ENCODE results near the gene LILRB2. TPM values are rescaled to one million over a fixed set of nuclear protein-coding genes. Genes with fewer than 3 reads are reported as not detected.

Gene LILRB2
- total and polyA plus RNA-seq, 9 of the 15 experiments (the other 6 are each of a cell fraction or from before 2014, with no cell fraction given), result not detected

- CTCF ChIA-PET (ENCODE audit: low intra/inter-chr PET ratio), result no interaction called here
These were observed 16.9 kb upstream of the LILRB2 start for GRCh38 chr19:54297759-54298305.

More at GRCh38 chr19:54297759-54298305, 16.9 kb upstream of the LILRB2 start:
- no TSS peak for BruUV-seq (replicated peaks)
- intact Hi-C loops (cut with micrococcal nuclease) (no loop called here), in situ Hi-C loops (cut with MboI) (loop anchor here (5.0 kb wide), 1 partner anchor 279 kb away; no protein-coding TSS in a partner anchor)
- Histone ChIP-seq H2AFZ (ENCODE audit: low read depth, low read length) (no peak overlapping the region), H3K27ac (ENCODE audit: extremely low read depth, low read depth, low read length) (no peak overlapping the region), H4K20me1 (replicated peaks; ENCODE audit: control insufficient read depth, insufficient read depth, low read length) (0 out of 2 replicates have a peak, but pooled peaks cover 4% of the 10 kb centered on the region), H3K27me3 (ENCODE audit: control insufficient read depth in 2 of 2, insufficient read depth in 2 of 2, low read length in 2 of 2) (peaks cover 4 to 32% of the 10 kb centered on the region in 2 experiments; a peak in 2 of 5 replicates), H3K4me3 (no peak overlapping the region), H3K9ac (ENCODE audit: insufficient read depth in 1 of 2, low read depth in 2 of 2, low read length in 2 of 2) (no peak overlapping the region), H3K9me1 (ENCODE audit: control insufficient read depth, insufficient read depth, low read length) (no peaks in the 10 kb centered on the region), H3K4me2 (ENCODE audit: insufficient read depth, low read length) (no peak overlapping the region), H3K9me3 (replicated peaks; ENCODE audit: control insufficient read depth, insufficient read depth, low read depth, low read length) (no peaks in the 10 kb centered on the region), H3K36me3 (ENCODE audit: control insufficient read depth, insufficient read depth, low read length) (no peaks in the 10 kb centered on the region), H3K79me2 (ENCODE audit: control insufficient read depth, insufficient read depth, low read length) (no peaks in the 10 kb centered on the region), H3K4me1 (replicated peaks in 1 of 2; ENCODE audit: control insufficient read depth in 2 of 2, insufficient read depth in 2 of 2, low read length in 2 of 2) (no peaks in the 10 kb centered on the region)
- TF ChIP-seq ZNF239 (CRISPR knock-in tag; IDR thresholded peaks at IDR 0.05) (no peak), RFX5 (IDR thresholded peaks at IDR 0.05; ENCODE audit: low read depth, low read length) (no peak), RAD21 (CRISPR knock-in tag; conservative IDR thresholded peaks at IDR 0.05 in 1 of 2, IDR thresholded peaks at IDR 0.05 in 1 of 2) (peak in 1 of 2 experiments; percentile 43; a peak in 2 of 4 replicates), CTCF (IDR thresholded peaks at IDR 0.05 in 2 of 3, conservative IDR thresholded peaks at IDR 0.05 in 1 of 3; ENCODE audit: insufficient read depth in 2 of 3, low read depth in 1 of 3, low read length in 3 of 3) (peak; percentile 33 to 46 (median 37); a peak in 4 of 6 replicates)
- DNase-seq (ENCODE audit: extremely low read depth in 1 of 4, low spot score in 3 of 4), result peak in 2 of 4 experiments; percentile 17 to 29
- peak; percentile 74 for ATAC-seq
- WGBS (ENCODE audit: insufficient coverage, low coverage, missing lambda C conversion rate), result 1% methylated on average over 7 of the region's 7 CpGs
- POLR2A ChIA-PET, result interaction anchor here (0.5 to 0.6 kb wide), 2 partner anchors 69 to 276 kb away, joined by 3 read pairs; partner anchors contain the start of gene LILRA2
- peak; percentile 6 for FAIRE-seq
